Fibroblast of lung (primary cell): ENCODE data around the gene ODF2.

ENCODE experiments used
- CTCF ChIP-seq, 2 donors: IDR thresholded peaks in 1 of 2; conservative IDR thresholded peaks in 1 of 2; 1 replicate in 1 of 2; 2 replicates in 1 of 2; pipeline ENCODE4 v1.5.1; 2011 to 2012; ENCODE audit warnings: low read length in 2 of 2, control low read depth in 1 of 2, inconsistent platforms in 1 of 2, low read depth in 1 of 2, mild to moderate bottlenecking in 1 of 2
- EZH2 ChIP-seq: IDR thresholded peaks from 2 replicates; pipeline ENCODE4 v1.5.1; 2012; ENCODE audit warnings: low read length, control low read depth, mild to moderate bottlenecking; ENCODE audit errors: missing control alignments

DNA sequence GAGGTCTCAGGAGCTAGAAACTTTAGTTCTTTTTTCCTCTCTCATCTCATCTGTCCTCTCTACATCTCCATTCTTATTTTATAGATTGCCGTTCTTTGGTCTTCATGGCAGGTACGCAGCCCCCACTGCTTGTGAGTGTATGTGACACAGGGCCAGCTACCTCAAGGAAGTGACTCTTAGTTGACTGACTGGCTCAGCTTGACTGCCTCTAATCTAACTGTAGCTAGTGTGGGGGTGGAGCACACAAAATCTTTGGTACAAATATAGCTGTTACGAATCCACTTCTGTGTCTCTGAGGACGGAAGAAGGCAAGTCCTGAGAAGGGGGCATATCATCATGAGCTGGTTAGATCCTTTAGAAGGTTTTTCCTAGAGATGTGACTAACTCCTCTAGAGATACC, 76.8 kb downstream of the ODF2 start:
- TF ChIP-seq CTCF (conservative IDR thresholded peaks at IDR 0.05 in 1 of 2, IDR thresholded peaks at IDR 0.05 in 1 of 2; ENCODE audit: low read depth in 1 of 2, low read length in 2 of 2) (no peak), EZH2 (no peak)
